Measurements from ENCODE around the gene IGSF9B. TPM values are rescaled to one million over a fixed set of nuclear protein-coding genes. Genes with fewer than 3 reads are reported as not detected.

IGSF9B gene
- total RNA-seq, 2 donors from 2014 or later = 2.3 to 4.4 TPM

- DNase-seq (no peak), ATAC-seq (no peak)
- intact Hi-C loops (cut with DNase I, micrococcal nuclease) = no loop called here
These were observed 26.6 kb downstream of the IGSF9B start for GRCh38 chr11:133930053-133930766.

- no peak for DNase-seq
- intact Hi-C loops (cut with DNase I, micrococcal nuclease) = loop anchor here (10.0 kb wide), 2 partner anchors 205 to 215 kb away; no protein-coding TSS in a partner anchor
- ATAC-seq = no peak
These were observed 27.2 kb downstream of the IGSF9B start for GRCh38 chr11:133929401-133930052.

- peak in 1 of 2 donors; percentile 38 for DNase-seq
- peak; percentile 74 for ATAC-seq
- intact Hi-C loops (cut with DNase I, micrococcal nuclease) = loop anchor here (10.0 kb wide), 2 partner anchors 206 to 216 kb away; no protein-coding TSS in a partner anchor
These were observed 28.1 kb downstream of the IGSF9B start for GRCh38 chr11:133928628-133929059.

- DNase-seq (peak; percentile 49 to 76), ATAC-seq (peak; percentile 94)
- intact Hi-C loops (cut with DNase I, micrococcal nuclease) = loop anchor here (10.0 kb wide), 2 partner anchors 207 to 217 kb away; no protein-coding TSS in a partner anchor
These were observed 28.8 kb downstream of the IGSF9B start for GRCh38 chr11:133927690-133928627.

GRCh38 chr11:133926466-133927246, 30.1 kb downstream of the IGSF9B start:
- no peak for DNase-seq
- intact Hi-C loops (cut with DNase I, micrococcal nuclease) = loop anchor here (10.0 kb wide), 2 partner anchors 208 to 218 kb away; no protein-coding TSS in a partner anchor
- ATAC-seq = no peak

- no peak for DNase-seq
- no peak for ATAC-seq
- intact Hi-C loops (cut with DNase I, micrococcal nuclease) = loop anchor here (10.0 kb wide), 2 partner anchors 209 to 219 kb away; no protein-coding TSS in a partner anchor
These were observed 31.0 kb downstream of the IGSF9B start for GRCh38 chr11:133925756-133926155.

GRCh38 chr11:133924661-133925060, 32.1 kb downstream of the IGSF9B start:
- intact Hi-C loops (cut with DNase I, micrococcal nuclease) = loop anchor here (10.0 kb wide), 2 partner anchors 210 to 220 kb away; no protein-coding TSS in a partner anchor
- no peak for DNase-seq
- no peak for ATAC-seq

GRCh38 chr11:133922078-133922870, 34.5 kb downstream of the IGSF9B start:
- no peak for DNase-seq
- intact Hi-C loops (cut with DNase I, micrococcal nuclease) = loop anchor here (10.0 kb wide), 2 partner anchors 213 to 223 kb away; no protein-coding TSS in a partner anchor
- no peak for ATAC-seq

- DNase-seq (no peak), ATAC-seq (no peak)
- intact Hi-C loops (cut with DNase I, micrococcal nuclease) = loop anchor here (10.0 kb wide), 2 partner anchors 213 to 223 kb away; no protein-coding TSS in a partner anchor
These were observed 35.3 kb downstream of the IGSF9B start for GRCh38 chr11:133921513-133921912.

GRCh38 chr11:133921026-133921425, 35.7 kb downstream of the IGSF9B start:
- DNase-seq (no peak), ATAC-seq (no peak)
- intact Hi-C loops (cut with DNase I, micrococcal nuclease) = loop anchor here (10.0 kb wide), 2 partner anchors 214 to 224 kb away; no protein-coding TSS in a partner anchor

GRCh38 chr11:133920109-133920990, 36.4 kb downstream of the IGSF9B start:
- DNase-seq (no peak), ATAC-seq (no peak)
- intact Hi-C loops (cut with DNase I, micrococcal nuclease) = loop anchor here (10.0 kb wide), 2 partner anchors 214 to 224 kb away; no protein-coding TSS in a partner anchor

- no peak for DNase-seq
- intact Hi-C loops (cut with DNase I, micrococcal nuclease) = loop anchor here (10.0 kb wide), 2 partner anchors 215 to 225 kb away; no protein-coding TSS in a partner anchor
- ATAC-seq = no peak
These were observed 37.2 kb downstream of the IGSF9B start for GRCh38 chr11:133919330-133920108.

GRCh38 chr11:133918608-133919260, 38.0 kb downstream of the IGSF9B start:
- intact Hi-C loops (cut with DNase I, micrococcal nuclease) = no loop called here
- no peak for DNase-seq
- ATAC-seq = no peak

GRCh38 chr11:133917921-133918607, 38.7 kb downstream of the IGSF9B start:
- ATAC-seq (peak; percentile 16), DNase-seq (no peak)
- intact Hi-C loops (cut with DNase I, micrococcal nuclease) = no loop called here

All from left colon (tissue), 2 donors.